H1 (cell line): Measurements from ENCODE around the gene DYSF. TPM values are rescaled to one million over a fixed set of nuclear protein-coding genes. Genes with fewer than 3 reads are reported as not detected.

Experiments used
- BCL11A ChIP-seq, 2 experiments: IDR thresholded peaks; one replicate each; pipeline ENCODE4 v1.6.1; 2011; ENCODE audit warnings: low read depth in 2 of 2, low read length in 2 of 2, mild to moderate bottlenecking in 2 of 2
- CHD1 ChIP-seq: IDR thresholded peaks from 2 replicates; pipeline ENCODE4 v1.6.1; 2012; ENCODE audit warnings: low read depth, low read length, improper control_type of control experiment
- E2F6 ChIP-seq: IDR thresholded peaks from 2 replicates; pipeline ENCODE4 v1.6.1; 2012; ENCODE audit warnings: inconsistent platforms
- MAX ChIP-seq: IDR thresholded peaks from 2 replicates; pipeline ENCODE4 v1.6.1; 2012; ENCODE audit warnings: inconsistent platforms
- SUZ12 ChIP-seq: fragments of 200-600 bp; sonication (generic); IDR thresholded peaks from 2 replicates; pipeline ENCODE4 v1.6.1; 2012; ENCODE audit warnings: mild to moderate bottlenecking, inconsistent platforms, low read length, moderate library complexity, mixed read lengths
- TCF12 ChIP-seq: IDR thresholded peaks from 2 replicates; pipeline ENCODE4 v1.6.1; 2011; ENCODE audit warnings: low read depth, mild to moderate bottlenecking, low read length
- YY1 ChIP-seq: IDR thresholded peaks from 2 replicates; pipeline ENCODE4 v1.6.1; 2011; ENCODE audit warnings: low read depth, mild to moderate bottlenecking, low read length
- polyA plus RNA-seq, 7 experiments: library from polyadenylated mRNA; depleted of rRNA in 3 of 7; stranded (reverse) in 5 of 7; unstranded in 2 of 7; fragments of >200 nt in 5 of 7; fragments of 200-250 nt in 2 of 7; gene quantifications; 1 replicate in 5 of 7; 2 replicates in 1 of 7; 4 replicates in 1 of 7; pipeline versions ENCODE4 v1.2.1 to v1.2.3, GENCODE V29; 2011 to 2013; ENCODE audit warnings: missing spikeins in 2 of 7, mixed read lengths in 2 of 7
- total RNA-seq: library from RNA; stranded (reverse); fragmentation: NEBNext Ultra II Directional; extraction: Animal tissue kit (Norgen Biotek cat#: 25700); gene quantifications from 2 replicates; pipeline ENCODE4 v1.2.1, GENCODE V29; 2021

Gene DYSF
- total and polyA plus RNA-seq, 2 of the 8 experiments (the other 6 are each of a cell fraction or from before 2014, with no cell fraction given) = 5.8 to 7.1 TPM

- no peak for TF ChIP-seq MAX
- no peak for TF ChIP-seq CHD1
- TF ChIP-seq BCL11A (IDR thresholded peaks at IDR 0.05; ENCODE audit: low read depth in 2 of 2, low read length in 2 of 2) = no peak
- no peak for TF ChIP-seq YY1
- TF ChIP-seq TCF12 = no peak
- TF ChIP-seq SUZ12 = no peak
- no peak for TF ChIP-seq E2F6
These were observed 176.6 kb downstream of the DYSF start (continued) for GRCh38 chr2:71629771-71630453.
